ENCODE results near the gene TTLL11. TPM values are rescaled to one million over a fixed set of nuclear protein-coding genes. Genes with fewer than 3 reads are reported as not detected.
"Not testable (repeated sequence)": the region's sequence is repeated elsewhere in the genome, so short reads cannot be mapped to it uniquely, and the experiment has no call there.

Gene TTLL11
- total RNA-seq, 1 experiment from 2014 or later = 3.5 TPM

- DNase-seq (ENCODE audit: low read depth) = no peak
Observed at GRCh38 chr9:121906074-121906870, 186.8 kb downstream of the TTLL11 start.

GRCh38 chr9:121902461-121903135, 190.5 kb downstream of the TTLL11 start:
- peak; percentile 92 for DNase-seq (ENCODE audit: low read depth)

GRCh38 chr9:121901616-121902015, 191.5 kb downstream of the TTLL11 start:
- DNase-seq (ENCODE audit: low read depth) = no peak

GRCh38 chr9:121900163-121900562, 192.9 kb downstream of the TTLL11 start:
- DNase-seq (ENCODE audit: low read depth) = no peak

GRCh38 chr9:121898856-121899255, 194.3 kb downstream of the TTLL11 start:
- DNase-seq (ENCODE audit: low read depth) = no peak

- DNase-seq (ENCODE audit: low read depth) = no peak
Observed at GRCh38 chr9:121897140-121897539, 196.0 kb downstream of the TTLL11 start.

GRCh38 chr9:121896545-121896943, 196.6 kb downstream of the TTLL11 start:
- DNase-seq (ENCODE audit: low read depth) = no peak

GRCh38 chr9:121895818-121896544, 197.1 kb downstream of the TTLL11 start:
- DNase-seq (ENCODE audit: low read depth) = peak; percentile 62

- no peak for DNase-seq (ENCODE audit: low read depth)
Observed at GRCh38 chr9:121895358-121895757, 197.8 kb downstream of the TTLL11 start.

GRCh38 chr9:121894380-121894779, 198.7 kb downstream of the TTLL11 start:
- DNase-seq (ENCODE audit: low read depth) = not testable (repeated sequence)

- no peak for DNase-seq (ENCODE audit: low read depth)
Observed at GRCh38 chr9:121893786-121894185, 199.3 kb downstream of the TTLL11 start.

- no peak for DNase-seq (ENCODE audit: low read depth)
Observed at GRCh38 chr9:121892706-121893105, 200.4 kb downstream of the TTLL11 start.

GRCh38 chr9:121890746-121891145, 202.4 kb downstream of the TTLL11 start:
- no peak for DNase-seq (ENCODE audit: low read depth)

GRCh38 chr9:121889990-121890563, 203.0 kb downstream of the TTLL11 start:
- DNase-seq (ENCODE audit: low read depth) = peak; percentile 59

GRCh38 chr9:121888438-121888775, 204.7 kb downstream of the TTLL11 start:
- peak; percentile 93 for DNase-seq (ENCODE audit: low read depth)

GRCh38 chr9:121887553-121888437, 205.3 kb downstream of the TTLL11 start:
- DNase-seq (ENCODE audit: low read depth) = peak; percentile 93

- peak; percentile 57 for DNase-seq (ENCODE audit: low read depth)
Observed at GRCh38 chr9:121886759-121887485, 206.2 kb downstream of the TTLL11 start.

GRCh38 chr9:121885345-121885901, 207.7 kb downstream of the TTLL11 start:
- DNase-seq (ENCODE audit: low read depth) = no peak

- no peak for DNase-seq (ENCODE audit: low read depth)
Observed at GRCh38 chr9:121884057-121884541, 209.0 kb downstream of the TTLL11 start.
